HCT116 (cell line): Measurements from ENCODE around the gene BCDIN3D. TPM values are rescaled to one million over a fixed set of nuclear protein-coding genes. Genes with fewer than 3 reads are reported as not detected.

Source experiments
- ATAC-seq: fragments of 200-7000 bp; cut with Tn5 transposase; 2 replicates; pipeline ENCODE4 v1.9.1; 2020; ENCODE audit warnings: mild to moderate bottlenecking, moderate library complexity
- BruUV-seq: library from RNA; stranded (reverse); fragments of 400-500 nt; replicated peaks from 2 replicates; lab custom pipeline; 2021; lab: Mats Ljungman, UMichigan
- CTCF ChIA-PET: fragments of 300-600 bp; sonication (Branson Sonifier 250); formaldehyde crosslinking; loops from one replicate; lab custom pipeline; 2021; ENCODE audit warnings: antibody characterized with exemption; lab: Charles Lee
- POLR2A ChIA-PET: fragments of 300-600, 350-600 bp; sonication (Branson Sonifier 250); formaldehyde crosslinking; loops from one replicate; lab custom pipeline; 2021; ENCODE audit warnings: antibody characterized with exemption; lab: Charles Lee
- RAD21 ChIA-PET, 2 experiments: fragments of 300-600 bp; sonication (Branson Sonifier 250); formaldehyde crosslinking; loops; one replicate each; lab custom pipeline; 2023; ENCODE audit warnings: low total read pairs in 2 of 2; ENCODE audit not compliant: uncharacterized antibody in 2 of 2, unreplicated experiment in 2 of 2, low non-redundant PET in 1 of 2; lab: Charles Lee
- DNase-seq: peaks from one replicate; pipeline ENCODE4 v3.0.0-alpha.2; 2010; ENCODE audit warnings: low read depth, low spot score
- H2AFZ ChIP-seq: fragments of 200-600 bp; shearing (Covaris generic), sonication (generic); 2 replicates; pipeline ENCODE4 v1.6.1; 2017; ENCODE audit warnings: low read depth, mixed run types, mixed read lengths, antibody characterized with exemption, low read length; ENCODE audit not compliant: poor library complexity, severe bottlenecking
- H3K27ac ChIP-seq: 2 replicates; pipeline ENCODE4 v1.5.1; 2012; ENCODE audit warnings: low read depth, low read length
- H3K27me3 ChIP-seq: fragments of 200-600 bp; sonication (generic); 2 replicates; pipeline ENCODE4 v1.6.1; 2016; ENCODE audit warnings: mixed run types, low read length, mixed read lengths; ENCODE audit not compliant: insufficient read depth
- H3K36me3 ChIP-seq, 2 experiments: fragments of 200-500 bp in 1 of 2; fragments of 200-600 bp in 1 of 2; sonication (Bioruptor generic) in 1 of 2; sonication (generic) in 1 of 2; 2 replicates each; pipeline versions ENCODE4 v1.5.1 to v1.6.1; 2014 to 2016; ENCODE audit warnings: low read length in 2 of 2, inconsistent platforms in 1 of 2, mixed read lengths in 1 of 2, mixed run types in 1 of 2; ENCODE audit not compliant: insufficient read depth in 2 of 2, control insufficient read depth in 1 of 2
- H3K4me1 ChIP-seq, 2 experiments: fragments of 200-600 bp in 1 of 2; sonication (generic) in 1 of 2; 2 replicates each; pipeline versions ENCODE4 v1.5.1 to v1.6.1; 2012 to 2017; ENCODE audit warnings: low read length in 2 of 2, inconsistent platforms in 1 of 2, mild to moderate bottlenecking in 1 of 2, mixed read lengths in 1 of 2, mixed run types in 1 of 2, moderate library complexity in 1 of 2; ENCODE audit not compliant: insufficient read depth in 2 of 2, control insufficient read depth in 1 of 2
- H3K4me2 ChIP-seq: fragments of 200-600 bp; sonication (generic); 2 replicates; pipeline ENCODE4 v1.6.1; 2017; ENCODE audit warnings: mixed run types, low read length, mixed read lengths
- H3K4me3 ChIP-seq, 2 experiments: fragments of 200-600 bp in 1 of 2; sonication (generic) in 1 of 2; replicated peaks in 1 of 2; 2 replicates each; pipeline ENCODE4 v1.5.1; 2011 to 2016; ENCODE audit warnings: low read length in 2 of 2, control low read depth in 1 of 2, low read depth in 1 of 2, mild to moderate bottlenecking in 1 of 2, mixed read lengths in 1 of 2, mixed run types in 1 of 2
- H3K79me2 ChIP-seq: fragments of 200-600 bp; sonication (generic); 2 replicates; pipeline ENCODE4 v1.6.1; 2017; ENCODE audit warnings: mild to moderate bottlenecking, mixed run types, low read length, moderate library complexity, mixed read lengths; ENCODE audit not compliant: insufficient read depth
- H3K9ac ChIP-seq: fragments of 200-600 bp; sonication (generic); 2 replicates; pipeline ENCODE4 v1.6.1; 2016; ENCODE audit warnings: low read length, mixed read lengths
- H3K9me2 ChIP-seq: fragments of 200-600 bp; sonication (generic), shearing (Covaris generic); 2 replicates; pipeline ENCODE4 v1.6.1; 2017; ENCODE audit warnings: mixed run types, mild to moderate bottlenecking, moderate library complexity; ENCODE audit not compliant: insufficient read depth
- H3K9me3 ChIP-seq, 2 experiments: fragments of 200-500 bp in 1 of 2; fragments of 200-600 bp in 1 of 2; sonication (Bioruptor generic) in 1 of 2; sonication (generic) in 1 of 2; 2 replicates each; pipeline ENCODE4 v1.6.1; 2014 to 2017; ENCODE audit warnings: low read length in 2 of 2, mixed read lengths in 2 of 2, inconsistent platforms in 1 of 2, low read depth in 1 of 2, mild to moderate bottlenecking in 1 of 2, mixed run types in 1 of 2, moderate library complexity in 1 of 2; ENCODE audit not compliant: control insufficient read depth in 1 of 2, insufficient read depth in 1 of 2
- H4K20me1 ChIP-seq: fragments of 200-600 bp; sonication (generic), shearing (Covaris generic); 2 replicates; pipeline ENCODE4 v1.6.1; 2017; ENCODE audit warnings: mixed run types, mild to moderate bottlenecking, moderate library complexity; ENCODE audit not compliant: insufficient read depth
- CBX3 ChIP-seq: IDR thresholded peaks from 2 replicates; pipeline ENCODE4 v1.6.1; 2012; ENCODE audit warnings: low read depth
- ELF1 ChIP-seq: IDR thresholded peaks from 2 replicates; pipeline ENCODE4 v1.6.1; 2012; ENCODE audit warnings: low read depth, borderline replicate concordance
- EZH2 ChIP-seq: fragments of 200-600 bp; sonication (generic); IDR thresholded peaks from 2 replicates; pipeline ENCODE4 v1.6.1; 2017; ENCODE audit warnings: antibody characterized with exemption, mixed run types
- POLR2A ChIP-seq: IDR thresholded peaks from 2 replicates; pipeline ENCODE4 v1.7.0; 2011; ENCODE audit warnings: borderline replicate concordance; ENCODE audit not compliant: insufficient read depth, insufficient read length; ENCODE audit errors: extremely low read depth
- SIN3A ChIP-seq: IDR thresholded peaks from 2 replicates; pipeline ENCODE4 v1.6.1; 2012; ENCODE audit warnings: low read depth
- SP1 ChIP-seq: IDR thresholded peaks from 2 replicates; pipeline ENCODE4 v1.6.1; 2012; ENCODE audit warnings: low read depth
- SRF ChIP-seq: IDR thresholded peaks from 2 replicates; pipeline ENCODE4 v1.6.1; 2012; ENCODE audit warnings: low read depth
- YY1 ChIP-seq: IDR thresholded peaks from 2 replicates; pipeline ENCODE4 v1.6.1; 2011; ENCODE audit warnings: low read length, low read depth, moderate library complexity, mild to moderate bottlenecking; ENCODE audit not compliant: insufficient replicate concordance; ENCODE audit errors: extremely low read depth
- ZFX ChIP-seq: fragments of 450-650 bp; IDR thresholded peaks from 2 replicates; pipeline ENCODE4 v1.6.1; 2017
- intact Hi-C: fragments of 100-400 bp; cut with micrococcal nuclease; formaldehyde crosslinking; loops from 2 replicates; pipeline ENCODE4 v1.10.0; 2022
- total RNA-seq: library from RNA; stranded (reverse); gene quantifications from one replicate; pipeline ENCODE4 v1.2.1, GENCODE V29; 2021; ENCODE audit not compliant: unreplicated experiment
- TF ChIP-seq, protein P1 (sequence below): IDR thresholded peaks from 2 replicates; pipeline ENCODE4 v1.6.1; 2011; ENCODE audit warnings: mild to moderate bottlenecking, low read length, moderate library complexity; ENCODE audit not compliant: insufficient replicate concordance; ENCODE audit errors: extremely low read depth
- TF ChIP-seq, protein P2 (sequence below): IDR thresholded peaks from 2 replicates; pipeline ENCODE4 v1.6.1; 2012
- TF ChIP-seq, protein P3 (sequence below): IDR thresholded peaks from 2 replicates; pipeline ENCODE4 v1.6.1; 2012

The BCDIN3D gene
- total RNA-seq, 1 experiment from 2014 or later = 5.7 TPM

DNA sequence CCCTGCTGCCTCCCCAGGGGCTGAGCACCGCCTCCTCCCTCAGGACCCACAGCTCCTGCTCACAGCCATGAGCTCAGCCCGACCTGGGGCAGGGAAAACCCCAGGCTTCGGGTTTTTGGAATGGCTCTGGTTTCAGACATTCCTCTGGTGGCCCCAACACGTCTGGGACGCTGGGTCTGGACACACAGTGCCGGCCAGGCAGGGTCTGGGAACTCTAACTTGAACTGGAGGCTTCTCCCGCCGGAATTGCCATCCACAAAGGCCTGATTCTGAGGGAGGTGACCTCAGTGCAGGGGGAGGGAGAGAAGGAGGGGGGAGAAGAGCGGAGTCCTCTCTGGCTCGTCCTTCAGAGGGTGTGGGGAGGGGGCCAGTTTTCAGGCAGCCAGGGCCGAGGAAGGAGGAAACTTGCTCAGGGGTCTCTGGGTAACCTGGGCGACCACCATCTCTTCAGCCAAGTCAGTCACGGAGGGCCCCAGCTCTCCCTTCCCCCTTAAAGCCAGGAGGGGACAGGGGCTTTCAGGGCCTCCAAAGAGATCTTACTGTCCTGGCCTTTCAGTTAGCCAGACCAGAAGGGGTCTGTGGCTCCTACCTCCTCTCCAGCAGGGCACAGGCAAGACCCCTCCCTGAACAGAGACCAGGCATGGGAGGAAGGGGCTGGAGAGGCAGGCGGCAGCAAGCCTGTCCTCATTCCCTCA, 34.1 kb downstream of the BCDIN3D start:
- Histone ChIP-seq H3K9me3 (no peaks in the 10 kb centered on the region), H3K4me3 (no peak overlapping the region), H3K27ac (no peak overlapping the region), H3K9me2 (no peaks in the 10 kb centered on the region), H3K4me1 (no peaks in the 10 kb centered on the region), H3K36me3 (no peaks in the 10 kb centered on the region), H2AFZ (no peak overlapping the region), H3K4me2 (no peak overlapping the region), H3K9ac (no peak overlapping the region), H3K27me3 (no peaks in the 10 kb centered on the region), H3K79me2 (no peaks in the 10 kb centered on the region), H4K20me1 (no peaks in the 10 kb centered on the region)
- DNase-seq = no peak
- RAD21 ChIA-PET = no interaction called here
- CTCF ChIA-PET = no interaction called here
- BruUV-seq = no TSS peak
- intact Hi-C loops = no loop called here
- no peak for ATAC-seq
- POLR2A ChIA-PET = no interaction called here
- TF ChIP-seq POLR2A (no peak), SRF (no peak), SIN3A (no peak), ZFX (no peak), EZH2 (no peak), YY1 (no peak), SP1 (no peak), ELF1 (no peak), CBX3 (no peak)
- TF ChIP-seq, protein P1, sequence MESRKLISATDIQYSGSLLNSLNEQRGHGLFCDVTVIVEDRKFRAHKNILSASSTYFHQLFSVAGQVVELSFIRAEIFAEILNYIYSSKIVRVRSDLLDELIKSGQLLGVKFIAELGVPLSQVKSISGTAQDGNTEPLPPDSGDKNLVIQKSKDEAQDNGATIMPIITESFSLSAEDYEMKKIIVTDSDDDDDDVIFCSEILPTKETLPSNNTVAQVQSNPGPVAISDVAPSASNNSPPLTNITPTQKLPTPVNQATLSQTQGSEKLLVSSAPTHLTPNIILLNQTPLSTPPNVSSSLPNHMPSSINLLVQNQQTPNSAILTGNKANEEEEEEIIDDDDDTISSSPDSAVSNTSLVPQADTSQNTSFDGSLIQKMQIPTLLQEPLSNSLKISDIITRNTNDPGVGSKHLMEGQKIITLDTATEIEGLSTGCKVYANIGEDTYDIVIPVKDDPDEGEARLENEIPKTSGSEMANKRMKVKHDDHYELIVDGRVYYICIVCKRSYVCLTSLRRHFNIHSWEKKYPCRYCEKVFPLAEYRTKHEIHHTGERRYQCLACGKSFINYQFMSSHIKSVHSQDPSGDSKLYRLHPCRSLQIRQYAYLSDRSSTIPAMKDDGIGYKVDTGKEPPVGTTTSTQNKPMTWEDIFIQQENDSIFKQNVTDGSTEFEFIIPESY = no peak
- TF ChIP-seq, protein P2, sequence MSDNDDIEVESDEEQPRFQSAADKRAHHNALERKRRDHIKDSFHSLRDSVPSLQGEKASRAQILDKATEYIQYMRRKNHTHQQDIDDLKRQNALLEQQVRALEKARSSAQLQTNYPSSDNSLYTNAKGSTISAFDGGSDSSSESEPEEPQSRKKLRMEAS = no peak
- TF ChIP-seq, protein P3, sequence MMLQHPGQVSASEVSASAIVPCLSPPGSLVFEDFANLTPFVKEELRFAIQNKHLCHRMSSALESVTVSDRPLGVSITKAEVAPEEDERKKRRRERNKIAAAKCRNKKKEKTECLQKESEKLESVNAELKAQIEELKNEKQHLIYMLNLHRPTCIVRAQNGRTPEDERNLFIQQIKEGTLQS = no peak
